Breast epithelium (tissue), 4 donors: ENCODE measurements around the gene DUSP19. TPM values are rescaled to one million over a fixed set of nuclear protein-coding genes. Genes with fewer than 3 reads are reported as not detected.

ENCODE experiments used
- DNase-seq, 2 donors: peaks; one replicate each; pipeline ENCODE4 v3.0.0-alpha.2; 2019; ENCODE audit warnings: low spot score in 2 of 2
- H3K27ac ChIP-seq, 2 donors: fragments of 200-600 bp; sonication (generic) in 1 of 2; one replicate each; pipeline ENCODE4 v1.5.1; 2016 to 2019; ENCODE audit warnings: mild to moderate bottlenecking in 1 of 2
- H3K27me3 ChIP-seq, 2 donors: fragments of 200-600 bp; sonication (generic) in 1 of 2; one replicate each; pipeline versions ENCODE4 v1.5.1 to v1.6.0; 2017 to 2019; ENCODE audit warnings: control low read depth in 1 of 2, mild to moderate bottlenecking in 1 of 2
- H3K36me3 ChIP-seq: fragments of 200-600 bp; one replicate; pipeline ENCODE4 v1.5.1; 2019
- H3K4me1 ChIP-seq, 2 donors: fragments of 200-600 bp; sonication (generic); one replicate each; pipeline ENCODE4 v1.5.1; 2016 to 2019; ENCODE audit warnings: control low read depth in 1 of 2
- H3K4me3 ChIP-seq, 3 donors: fragments of 200-600 bp; sonication (generic); 1 replicate in 2 of 3; 2 replicates in 1 of 3; pipeline ENCODE4 v1.5.1; 2016 to 2019; ENCODE audit warnings: mild to moderate bottlenecking in 3 of 3, moderate library complexity in 2 of 3
- H3K9me3 ChIP-seq, 2 donors: fragments of 200-600 bp; sonication (generic) in 1 of 2; one replicate each; pipeline ENCODE4 v1.5.1; 2016 to 2019; ENCODE audit warnings: control low read depth in 1 of 2
- POLR2A ChIP-seq: fragments of 450-650 bp; IDR thresholded peaks from one replicate; pipeline ENCODE4 v1.6.1; 2016; ENCODE audit warnings: antibody characterized with exemption, mild to moderate bottlenecking, moderate library complexity
- POLR2AphosphoS5 ChIP-seq, 3 donors: sonication (generic); formaldehyde crosslinking; IDR thresholded peaks; one replicate each; pipeline ENCODE4 v1.6.1; 2017; ENCODE audit warnings: antibody characterized with exemption in 3 of 3
- intact Hi-C: fragments of 100-400 bp; cut with DNase I; formaldehyde crosslinking; loops from one replicate; pipeline ENCODE4 v1.15.1; 2023; ENCODE audit warnings: low total_unique reads
- total RNA-seq, 3 donors: library from RNA; depleted of rRNA; stranded (reverse); fragments of >200 nt; gene quantifications; one replicate each; pipeline ENCODE4 v1.1.0, GENCODE V29; 2016
- TF ChIP-seq, protein P1 (sequence below), 3 donors: fragments of 450-650 bp; IDR thresholded peaks; one replicate each; pipeline ENCODE4 v1.5.1; 2016 to 2017; ENCODE audit warnings: antibody characterized with exemption in 3 of 3, mild to moderate bottlenecking in 3 of 3, moderate library complexity in 3 of 3

Gene DUSP19
- total RNA-seq, 3 donors from 2014 or later = 1.6 to 3.7 (median 1.9) TPM

DNA sequence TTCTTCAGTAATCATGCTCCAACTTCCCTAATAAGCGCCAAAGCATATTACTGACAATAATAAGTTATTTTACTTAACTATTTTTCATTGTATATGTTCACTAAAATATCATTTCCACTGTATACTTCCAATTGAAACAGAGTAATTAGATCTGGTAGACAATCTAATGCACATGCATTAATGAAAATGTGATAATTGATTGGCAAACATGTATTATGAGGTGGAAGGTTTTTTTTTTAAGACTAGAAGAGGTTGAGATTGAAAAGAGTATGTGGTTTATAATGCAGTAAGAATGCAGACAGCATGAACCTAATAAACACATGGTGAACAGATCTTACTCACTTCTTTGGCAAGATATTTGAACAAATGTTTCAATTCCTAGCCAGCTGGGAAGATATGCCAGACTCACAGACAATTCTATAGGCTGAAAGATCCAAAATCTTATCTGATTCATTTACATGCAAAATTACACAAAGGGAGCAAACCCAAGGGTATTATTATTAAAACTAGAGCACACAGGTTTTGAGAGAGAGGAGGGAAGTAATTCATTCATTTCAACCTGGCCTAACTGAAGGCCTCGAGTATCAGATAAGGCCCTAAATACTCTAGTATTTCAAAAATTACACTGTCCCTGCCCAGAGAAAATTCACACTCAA lies 43.1 kb upstream of the DUSP19 start:
- no peaks in the 10 kb centered on the region for H3K36me3 ChIP-seq
- H3K4me3 ChIP-seq = peak overlapping the region in 2 of 3 donors; percentile 87 to 96
- H3K27ac ChIP-seq = peak overlapping the region; percentile 27 to 100
- intact Hi-C loops = no loop called here
- no peaks in the 10 kb centered on the region for H3K27me3 ChIP-seq
- H3K4me1 ChIP-seq = peaks cover 0 to 28% of the 10 kb centered on the region in 2 donors
- no peak for DNase-seq
- H3K9me3 ChIP-seq = no peaks in the 10 kb centered on the region
- TF ChIP-seq, protein P1, sequence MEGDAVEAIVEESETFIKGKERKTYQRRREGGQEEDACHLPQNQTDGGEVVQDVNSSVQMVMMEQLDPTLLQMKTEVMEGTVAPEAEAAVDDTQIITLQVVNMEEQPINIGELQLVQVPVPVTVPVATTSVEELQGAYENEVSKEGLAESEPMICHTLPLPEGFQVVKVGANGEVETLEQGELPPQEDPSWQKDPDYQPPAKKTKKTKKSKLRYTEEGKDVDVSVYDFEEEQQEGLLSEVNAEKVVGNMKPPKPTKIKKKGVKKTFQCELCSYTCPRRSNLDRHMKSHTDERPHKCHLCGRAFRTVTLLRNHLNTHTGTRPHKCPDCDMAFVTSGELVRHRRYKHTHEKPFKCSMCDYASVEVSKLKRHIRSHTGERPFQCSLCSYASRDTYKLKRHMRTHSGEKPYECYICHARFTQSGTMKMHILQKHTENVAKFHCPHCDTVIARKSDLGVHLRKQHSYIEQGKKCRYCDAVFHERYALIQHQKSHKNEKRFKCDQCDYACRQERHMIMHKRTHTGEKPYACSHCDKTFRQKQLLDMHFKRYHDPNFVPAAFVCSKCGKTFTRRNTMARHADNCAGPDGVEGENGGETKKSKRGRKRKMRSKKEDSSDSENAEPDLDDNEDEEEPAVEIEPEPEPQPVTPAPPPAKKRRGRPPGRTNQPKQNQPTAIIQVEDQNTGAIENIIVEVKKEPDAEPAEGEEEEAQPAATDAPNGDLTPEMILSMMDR (IDR thresholded peaks at IDR 0.05) = no peak
- no peak for TF ChIP-seq POLR2A
- TF ChIP-seq POLR2AphosphoS5 (IDR thresholded peaks at IDR 0.05) = no peak

DNA sequence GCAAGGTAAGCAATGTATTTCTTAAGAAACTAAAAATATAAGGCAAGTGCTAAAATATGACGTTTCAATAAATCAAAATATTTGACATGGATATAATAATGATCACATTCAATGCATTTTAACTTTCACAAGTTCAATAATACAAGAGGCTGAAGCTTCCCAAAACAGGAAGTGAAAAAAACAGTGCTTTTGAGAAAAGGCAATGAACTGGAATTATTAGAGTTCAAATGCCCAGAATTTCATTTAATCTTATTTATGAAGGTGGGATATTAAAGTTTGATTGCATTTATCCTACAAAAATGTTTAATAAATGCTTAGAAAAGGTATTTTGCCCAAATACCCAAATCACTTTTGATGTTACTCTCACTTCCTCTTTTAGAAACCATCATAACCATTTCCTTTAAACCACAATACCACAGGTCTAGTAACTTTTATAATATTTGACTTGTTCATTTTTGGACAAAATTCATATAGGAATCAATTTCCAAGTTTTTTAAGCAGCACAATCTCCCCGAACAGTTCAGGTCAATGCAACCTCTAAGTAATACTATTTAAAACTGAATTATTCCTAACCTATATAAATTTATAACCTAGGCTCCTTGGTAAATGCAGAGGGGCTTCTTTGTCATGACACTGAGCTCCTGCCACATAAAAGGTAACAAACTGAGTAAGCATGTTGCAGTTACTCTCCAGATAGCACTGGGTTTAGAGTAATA lies 42.4 kb upstream of the DUSP19 start:
- intact Hi-C loops = no loop called here
- no peak for DNase-seq
- Histone ChIP-seq H3K27me3 (no peaks in the 10 kb centered on the region), H3K36me3 (no peaks in the 10 kb centered on the region), H3K4me1 (peaks cover 0 to 28% of the 10 kb centered on the region in 2 donors), H3K9me3 (no peaks in the 10 kb centered on the region), H3K27ac (peak overlapping the region; percentile 27 to 100), H3K4me3 (peak overlapping the region; percentile 87 to 96 (median 93))
- no peak for TF ChIP-seq POLR2AphosphoS5 (IDR thresholded peaks at IDR 0.05)
- TF ChIP-seq POLR2A = no peak
- TF ChIP-seq, protein P1 (IDR thresholded peaks at IDR 0.05) = no peak

DNA sequence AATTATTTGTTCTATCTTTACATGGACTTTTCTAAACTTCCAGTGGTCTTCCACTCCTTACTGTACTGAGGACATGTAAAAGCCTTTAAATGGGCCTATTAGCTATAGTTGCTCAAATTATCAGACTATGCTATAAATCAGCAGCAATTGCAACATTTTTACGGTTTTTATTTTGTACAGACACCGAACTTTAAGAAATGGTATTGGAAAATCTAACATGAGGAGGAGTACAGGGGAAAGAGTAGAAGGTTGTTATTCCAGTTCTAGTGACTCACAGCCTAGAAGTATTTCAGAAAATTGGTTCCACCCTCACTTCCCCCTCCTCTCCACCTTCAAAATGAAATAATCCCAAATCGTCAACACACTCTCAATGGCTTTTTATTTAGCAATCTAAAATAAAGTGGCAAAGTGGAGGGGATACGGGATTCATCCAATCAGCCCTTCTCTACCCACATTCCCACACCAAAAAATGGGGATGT lies 41.4 kb upstream of the DUSP19 start:
- no peak for DNase-seq
- TF ChIP-seq, protein P1 (IDR thresholded peaks at IDR 0.05) = no peak
- peak in 1 of 3 donors; percentile 21 for TF ChIP-seq POLR2AphosphoS5 (IDR thresholded peaks at IDR 0.05)
- Histone ChIP-seq H3K4me1 (peaks cover 0 to 28% of the 10 kb centered on the region in 2 donors), H3K27ac (peak overlapping the region; percentile 100), H3K9me3 (no peaks in the 10 kb centered on the region), H3K27me3 (no peaks in the 10 kb centered on the region), H3K4me3 (peak overlapping the region; percentile 87 to 96 (median 93)), H3K36me3 (no peaks in the 10 kb centered on the region)
- intact Hi-C loops = no loop called here

DNA sequence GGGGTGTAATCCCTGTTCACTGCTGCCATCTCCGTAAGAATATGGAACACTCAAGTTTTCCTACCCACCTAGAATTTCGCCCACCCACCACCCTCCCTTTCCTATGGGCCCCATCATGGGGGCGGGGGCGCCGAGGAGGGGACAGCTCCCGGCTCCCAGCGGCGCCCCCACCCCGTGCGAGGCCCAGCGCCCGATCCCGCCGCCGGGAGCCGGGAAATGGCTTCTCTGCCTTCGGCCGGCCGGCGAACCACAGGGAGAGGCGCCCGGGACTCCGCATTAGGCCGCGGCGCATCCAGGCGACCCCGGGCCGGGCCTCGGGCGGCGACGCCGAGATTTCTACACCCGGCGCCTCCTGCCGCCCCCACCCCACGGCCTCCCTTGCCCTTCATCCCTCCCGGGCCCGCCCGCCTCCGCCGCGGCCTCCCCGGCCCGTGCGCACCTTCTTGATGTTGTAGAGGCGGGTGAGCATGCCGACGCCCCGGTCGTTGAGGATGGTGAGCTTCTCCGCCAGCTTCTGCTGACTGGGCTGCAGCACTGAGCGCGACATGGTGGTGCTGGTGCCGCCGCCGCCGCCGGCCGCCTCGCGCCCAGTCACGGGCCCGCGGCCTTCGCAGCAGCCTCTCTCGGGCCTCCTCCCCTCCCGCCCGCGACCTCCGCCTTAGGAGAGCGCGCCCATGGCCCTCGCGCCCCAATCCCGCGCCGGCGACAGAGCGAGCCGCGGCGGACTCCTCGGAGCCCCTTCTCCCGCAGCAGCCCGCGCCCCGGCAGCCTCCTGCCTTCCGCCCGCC lies 40.8 kb upstream of the DUSP19 start:
- H3K4me3 ChIP-seq = peak overlapping the region; percentile 87 to 96 (median 93)
- H3K9me3 ChIP-seq = no peaks in the 10 kb centered on the region
- no peaks in the 10 kb centered on the region for H3K36me3 ChIP-seq
- no peaks in the 10 kb centered on the region for H3K27me3 ChIP-seq
- DNase-seq = peak; percentile 24 to 53
- TF ChIP-seq, protein P1 (IDR thresholded peaks at IDR 0.05) = no peak
- TF ChIP-seq POLR2AphosphoS5 (IDR thresholded peaks at IDR 0.05) = peak in 2 of 3 donors; percentile 6 to 20
- no peak for TF ChIP-seq POLR2A
- peak overlapping the region; percentile 100 for H3K27ac ChIP-seq
- peaks cover 0 to 26% of the 10 kb centered on the region in 2 donors for H3K4me1 ChIP-seq
- intact Hi-C loops = no loop called here
